Measurements from ENCODE around the gene NTRK3. TPM values are rescaled to one million over a fixed set of nuclear protein-coding genes. Genes with fewer than 3 reads are reported as not detected.

NTRK3 gene
- total RNA-seq, 1 donor from 2014 or later = 6.4 TPM

- no peak for DNase-seq (ENCODE audit: low spot score)
- no peaks in the 10 kb centered on the region for H3K9me3 Mint-ChIP-seq (ENCODE audit: unreplicated experiment)
- H3K27me3 Mint-ChIP-seq (ENCODE audit: unreplicated experiment) = no peaks in the 10 kb centered on the region
- H3K36me3 Mint-ChIP-seq (ENCODE audit: low read depth, unreplicated experiment) = no peaks in the 10 kb centered on the region
- TF ChIP-seq CTCF (IDR thresholded peaks at IDR 0.05; ENCODE audit: unreplicated experiment) = no peak
- no peak overlapping the region for H3K4me3 Mint-ChIP-seq (ENCODE audit: unreplicated experiment)
- H3K27ac Mint-ChIP-seq (ENCODE audit: unreplicated experiment) = no peak overlapping the region
- H3K4me1 Mint-ChIP-seq (ENCODE audit: unreplicated experiment) = peaks cover 7% of the 10 kb centered on the region
Measured at GRCh38 chr15:87887177-87887576, 369.4 kb downstream of the NTRK3 start.

GRCh38 chr15:87881026-87881425 is 375.5 kb downstream of the NTRK3 start:
- H3K27ac Mint-ChIP-seq (ENCODE audit: unreplicated experiment) = no peak overlapping the region
- no peaks in the 10 kb centered on the region for H3K36me3 Mint-ChIP-seq (ENCODE audit: low read depth, unreplicated experiment)
- no peak for DNase-seq (ENCODE audit: low spot score)
- TF ChIP-seq CTCF (IDR thresholded peaks at IDR 0.05; ENCODE audit: unreplicated experiment) = no peak
- no peaks in the 10 kb centered on the region for H3K27me3 Mint-ChIP-seq (ENCODE audit: unreplicated experiment)
- peaks cover 4% of the 10 kb centered on the region for H3K4me1 Mint-ChIP-seq (ENCODE audit: unreplicated experiment)
- H3K9me3 Mint-ChIP-seq (ENCODE audit: unreplicated experiment) = no peaks in the 10 kb centered on the region
- no peak overlapping the region for H3K4me3 Mint-ChIP-seq (ENCODE audit: unreplicated experiment)

GRCh38 chr15:87877822-87878542 is 378.6 kb downstream of the NTRK3 start:
- no peak for DNase-seq (ENCODE audit: low spot score)
- no peaks in the 10 kb centered on the region for H3K27me3 Mint-ChIP-seq (ENCODE audit: unreplicated experiment)
- H3K27ac Mint-ChIP-seq (ENCODE audit: unreplicated experiment) = no peak overlapping the region
- no peaks in the 10 kb centered on the region for H3K9me3 Mint-ChIP-seq (ENCODE audit: unreplicated experiment)
- peaks cover 6% of the 10 kb centered on the region for H3K4me1 Mint-ChIP-seq (ENCODE audit: unreplicated experiment)
- no peak overlapping the region for H3K4me3 Mint-ChIP-seq (ENCODE audit: unreplicated experiment)
- H3K36me3 Mint-ChIP-seq (ENCODE audit: low read depth, unreplicated experiment) = no peaks in the 10 kb centered on the region
- no peak for TF ChIP-seq CTCF (IDR thresholded peaks at IDR 0.05; ENCODE audit: unreplicated experiment)

GRCh38 chr15:87877114-87877810 is 379.3 kb downstream of the NTRK3 start:
- TF ChIP-seq CTCF (IDR thresholded peaks at IDR 0.05; ENCODE audit: unreplicated experiment) = no peak
- H3K4me1 Mint-ChIP-seq (ENCODE audit: unreplicated experiment) = peaks cover 6% of the 10 kb centered on the region
- no peaks in the 10 kb centered on the region for H3K9me3 Mint-ChIP-seq (ENCODE audit: unreplicated experiment)
- no peak overlapping the region for H3K27ac Mint-ChIP-seq (ENCODE audit: unreplicated experiment)
- H3K4me3 Mint-ChIP-seq (ENCODE audit: unreplicated experiment) = no peak overlapping the region
- no peak for DNase-seq (ENCODE audit: low spot score)
- no peaks in the 10 kb centered on the region for H3K36me3 Mint-ChIP-seq (ENCODE audit: low read depth, unreplicated experiment)
- H3K27me3 Mint-ChIP-seq (ENCODE audit: unreplicated experiment) = no peaks in the 10 kb centered on the region

All from endothelial cell (in vitro differentiated cells).